Trophoblast cell (in vitro differentiated cells and primary cell): ENCODE data around the gene SYNM.

Source experiments
- DNase-seq, 2 donors: peaks; one replicate each; pipeline ENCODE4 v3.0.0-alpha.2; 2016
- H2AFZ ChIP-seq: 2 replicates; pipeline ENCODE4 v1.6.1; 2013; ENCODE audit warnings: low read length, moderate library complexity, mild to moderate bottlenecking; ENCODE audit not compliant: insufficient read depth, poor library complexity
- H2AK5ac ChIP-seq: 2 replicates; pipeline ENCODE4 v1.6.1; 2013; ENCODE audit warnings: mild to moderate bottlenecking, low read length
- H2BK120ac ChIP-seq: 2 replicates; pipeline ENCODE4 v1.6.1; 2013; ENCODE audit warnings: low read length, mild to moderate bottlenecking, moderate library complexity; ENCODE audit not compliant: insufficient read depth, poor library complexity
- H2BK12ac ChIP-seq: 2 replicates; pipeline ENCODE4 v1.6.1; 2013; ENCODE audit warnings: mild to moderate bottlenecking, low read length, moderate library complexity
- H2BK5ac ChIP-seq: 2 replicates; pipeline ENCODE4 v1.6.1; 2013; ENCODE audit warnings: low read length, low read depth, moderate library complexity, mild to moderate bottlenecking; ENCODE audit not compliant: poor library complexity
- H3K14ac ChIP-seq: 2 replicates; pipeline ENCODE4 v1.6.1; 2013; ENCODE audit warnings: mild to moderate bottlenecking, low read length
- H3K18ac ChIP-seq: 2 replicates; pipeline ENCODE4 v1.6.1; 2013; ENCODE audit warnings: mild to moderate bottlenecking, low read length
- H3K23ac ChIP-seq: 2 replicates; pipeline ENCODE4 v1.6.1; 2013; ENCODE audit warnings: low read length
- H3K27ac ChIP-seq: 2 replicates; pipeline ENCODE4 v1.5.1; 2013; ENCODE audit warnings: low read depth, mild to moderate bottlenecking, inconsistent platforms, low read length, moderate library complexity
- H3K27me3 ChIP-seq: 2 replicates; pipeline ENCODE4 v1.6.1; 2013; ENCODE audit warnings: inconsistent platforms, mild to moderate bottlenecking, low read length, moderate library complexity; ENCODE audit not compliant: insufficient read depth
- H3K36me3 ChIP-seq, 2 experiments: 1 replicate in 1 of 2; 2 replicates in 1 of 2; pipeline ENCODE4 v1.6.1; 2013; ENCODE audit warnings: low read length in 2 of 2, mild to moderate bottlenecking in 2 of 2, moderate library complexity in 1 of 2; ENCODE audit not compliant: insufficient read depth in 2 of 2, control insufficient read depth in 1 of 2
- H3K4ac ChIP-seq: 2 replicates; pipeline ENCODE4 v1.6.1; 2013; ENCODE audit warnings: low read depth, mild to moderate bottlenecking, low read length, moderate library complexity
- H3K4me1 ChIP-seq, 2 experiments: 1 replicate in 1 of 2; 2 replicates in 1 of 2; pipeline ENCODE4 v1.6.1; 2013; ENCODE audit warnings: low read length in 2 of 2, mild to moderate bottlenecking in 2 of 2, moderate library complexity in 1 of 2; ENCODE audit not compliant: insufficient read depth in 2 of 2, control insufficient read depth in 1 of 2
- H3K4me2 ChIP-seq: 2 replicates; pipeline ENCODE4 v1.6.1; 2013; ENCODE audit warnings: inconsistent platforms, mild to moderate bottlenecking, low read length, moderate library complexity
- H3K4me3 ChIP-seq: 2 replicates; pipeline ENCODE4 v1.5.1; 2013; ENCODE audit warnings: mild to moderate bottlenecking, low read depth, low read length, inconsistent platforms
- H3K79me1 ChIP-seq: one replicate; pipeline ENCODE4 v1.6.1; 2013; ENCODE audit warnings: low read length
- H3K79me2 ChIP-seq: 2 replicates; pipeline ENCODE4 v1.6.1; 2013; ENCODE audit warnings: low read length, mild to moderate bottlenecking; ENCODE audit not compliant: control insufficient read depth, insufficient read depth, poor library complexity
- H3K9ac ChIP-seq: 2 replicates; pipeline ENCODE4 v1.6.1; 2013; ENCODE audit warnings: mild to moderate bottlenecking, low read length
- H3K9me3 ChIP-seq: 2 replicates; pipeline ENCODE4 v1.6.1; 2013; ENCODE audit warnings: low read depth, mild to moderate bottlenecking, control low read depth, inconsistent platforms, low read length; ENCODE audit not compliant: insufficient read depth
- H4K12ac ChIP-seq: 2 replicates; pipeline ENCODE4 v1.6.1; 2013; ENCODE audit warnings: low read depth, mild to moderate bottlenecking, low read length, moderate library complexity
- H4K8ac ChIP-seq: 2 replicates; pipeline ENCODE4 v1.6.1; 2013; ENCODE audit warnings: low read depth, mild to moderate bottlenecking, low read length, moderate library complexity
- H4K91ac ChIP-seq: one replicate; pipeline ENCODE4 v1.6.1; 2013; ENCODE audit warnings: low read depth, mild to moderate bottlenecking, low read length, moderate library complexity
- WGBS: extraction: QIAGEN DNeasy Blood & Tissue Kit; methylation state at CpG from one replicate; pipeline ENCODE4 v1.1.7; 2013; ENCODE audit warnings: missing lambda C conversion rate; ENCODE audit not compliant: insufficient read length, insufficient coverage; ENCODE audit errors: extremely low coverage; 5-methylcytosine and 5-hydroxymethylcytosine counted together

SYNM gene

DNA sequence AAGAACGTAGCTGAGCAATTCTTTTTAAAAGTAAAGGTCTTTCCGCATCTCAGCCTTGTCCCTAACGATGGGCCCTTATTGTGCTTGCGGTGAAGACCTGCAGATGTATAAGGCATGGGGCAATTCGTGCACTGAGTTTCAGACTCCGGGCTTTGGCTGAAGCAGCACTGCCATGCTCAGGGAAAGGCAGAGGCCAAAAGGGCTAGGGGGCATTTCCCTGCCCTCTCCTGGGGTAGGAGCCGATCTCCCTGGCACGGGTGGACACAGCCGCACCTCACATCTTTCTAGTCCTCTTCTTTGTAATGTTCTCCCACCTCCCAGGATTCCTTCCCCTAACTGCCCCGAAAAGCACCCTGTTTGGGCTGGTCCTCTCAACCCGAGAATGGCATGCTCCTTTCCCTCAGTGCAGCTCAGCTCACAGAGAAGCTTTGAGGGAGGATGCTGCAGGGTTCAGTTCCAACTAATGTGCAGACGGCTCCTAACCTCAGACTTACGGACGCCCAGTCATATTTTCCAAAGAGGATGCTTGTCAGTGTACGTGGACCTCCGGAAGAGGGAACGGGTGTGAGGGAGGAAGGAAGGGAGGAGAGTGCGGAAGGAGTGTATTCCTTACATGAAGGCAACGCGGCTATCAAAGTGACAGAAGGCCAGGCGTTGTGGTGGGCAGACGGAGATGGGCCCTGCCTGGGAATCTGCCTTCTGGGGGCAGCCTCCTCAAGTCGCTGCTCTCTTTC is 61.2 kb downstream of the SYNM start:
- no peak overlapping the region for H2BK120ac ChIP-seq
- no peak overlapping the region for H4K8ac ChIP-seq
- no peaks in the 10 kb centered on the region for H3K27me3 ChIP-seq
- no peak overlapping the region for H4K91ac ChIP-seq
- H2AFZ ChIP-seq = no peak overlapping the region
- no peak overlapping the region for H3K27ac ChIP-seq
- no peak overlapping the region for H3K23ac ChIP-seq
- H3K9ac ChIP-seq = no peak overlapping the region
- H3K14ac ChIP-seq = no peak overlapping the region
- H3K4me3 ChIP-seq = no peak overlapping the region
- H3K79me2 ChIP-seq = no peaks in the 10 kb centered on the region
- peaks cover 11 to 19% of the 10 kb centered on the region in 2 experiments for H3K36me3 ChIP-seq
- H3K4ac ChIP-seq = no peak overlapping the region
- H2BK12ac ChIP-seq = no peak overlapping the region
- no peak overlapping the region for H3K4me2 ChIP-seq
- no peak overlapping the region for H2BK5ac ChIP-seq
- H4K12ac ChIP-seq = no peak overlapping the region
- peaks cover 4% of the 10 kb centered on the region for H3K79me1 ChIP-seq
- H2AK5ac ChIP-seq = no peak overlapping the region
- WGBS = no CpG with 5 or more reads among the region's 23 CpGs
- no peak for DNase-seq
- H3K4me1 ChIP-seq = peaks cover 0 to 4% of the 10 kb centered on the region in 2 experiments
- H3K9me3 ChIP-seq = peaks cover 3% of the 10 kb centered on the region
- H3K18ac ChIP-seq = no peak overlapping the region

DNA sequence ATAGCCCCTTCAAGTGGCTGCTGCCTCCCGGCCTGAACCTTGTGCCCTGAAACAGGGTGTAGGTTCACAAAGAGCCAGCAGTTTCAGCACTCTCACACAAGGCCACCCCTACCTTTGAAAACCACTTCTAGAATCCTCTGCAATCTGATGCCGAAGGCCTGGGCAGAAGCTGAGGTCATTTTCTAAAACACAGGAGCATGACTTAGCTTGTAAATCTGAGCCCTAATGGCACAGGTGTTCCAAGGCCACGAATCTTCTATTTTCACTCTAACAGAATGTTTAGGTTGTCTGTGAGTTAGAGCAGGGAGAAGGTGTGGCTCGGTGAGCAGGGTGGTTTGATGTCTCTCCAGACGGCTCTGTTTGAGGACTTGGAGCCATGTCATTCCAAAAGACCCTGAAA is 62.3 kb downstream of the SYNM start:
- H3K9ac ChIP-seq = no peak overlapping the region
- H2BK120ac ChIP-seq = no peak overlapping the region
- no peak overlapping the region for H3K18ac ChIP-seq
- peaks cover 0 to 4% of the 10 kb centered on the region in 2 experiments for H3K4me1 ChIP-seq
- no peak overlapping the region for H4K8ac ChIP-seq
- no peak overlapping the region for H2BK5ac ChIP-seq
- H2BK12ac ChIP-seq = no peak overlapping the region
- no peak overlapping the region for H3K27ac ChIP-seq
- H3K79me2 ChIP-seq = no peaks in the 10 kb centered on the region
- H2AFZ ChIP-seq = no peak overlapping the region
- no peak overlapping the region for H3K4me2 ChIP-seq
- no peak overlapping the region for H3K4ac ChIP-seq
- H3K79me1 ChIP-seq = peaks cover 4% of the 10 kb centered on the region
- H4K12ac ChIP-seq = no peak overlapping the region
- H3K27me3 ChIP-seq = no peaks in the 10 kb centered on the region
- no peak overlapping the region for H3K14ac ChIP-seq
- H3K9me3 ChIP-seq = peaks cover 3% of the 10 kb centered on the region
- H3K23ac ChIP-seq = no peak overlapping the region
- H2AK5ac ChIP-seq = no peak overlapping the region
- no peak for DNase-seq
- H3K36me3 ChIP-seq = peaks cover 11 to 19% of the 10 kb centered on the region in 2 experiments
- H4K91ac ChIP-seq = no peak overlapping the region
- no peak overlapping the region for H3K4me3 ChIP-seq
- no CpG with 5 or more reads among the region's 5 CpGs for WGBS

DNA sequence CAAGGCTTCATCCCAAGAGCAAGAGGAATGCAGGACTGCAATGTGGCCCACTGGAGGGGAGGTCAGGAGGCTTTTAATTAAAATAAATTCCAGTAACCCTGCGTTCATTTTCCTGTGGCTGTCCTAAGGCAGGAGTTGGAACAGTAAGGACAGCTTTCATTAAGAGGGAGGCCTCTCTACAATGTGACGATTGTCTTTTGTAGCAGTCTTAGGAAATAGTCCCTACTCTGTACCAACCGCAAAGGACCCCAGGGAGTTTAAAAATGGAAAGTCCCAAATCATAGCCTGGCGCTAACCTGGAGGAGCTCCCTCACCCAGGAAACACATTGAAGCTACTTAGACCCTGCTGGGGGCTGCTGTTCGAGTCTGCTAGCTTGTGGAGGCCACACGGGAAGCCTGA is 62.8 kb downstream of the SYNM start:
- H2BK12ac ChIP-seq = no peak overlapping the region
- H3K9ac ChIP-seq = no peak overlapping the region
- no peak overlapping the region for H3K18ac ChIP-seq
- no peak overlapping the region for H3K4me2 ChIP-seq
- no peak overlapping the region for H4K12ac ChIP-seq
- no peak overlapping the region for H4K91ac ChIP-seq
- H4K8ac ChIP-seq = no peak overlapping the region
- no peak overlapping the region for H2BK120ac ChIP-seq
- H3K14ac ChIP-seq = no peak overlapping the region
- H3K4ac ChIP-seq = no peak overlapping the region
- no peaks in the 10 kb centered on the region for H3K27me3 ChIP-seq
- H3K23ac ChIP-seq = no peak overlapping the region
- peaks cover 4% of the 10 kb centered on the region for H3K79me1 ChIP-seq
- no peak for DNase-seq
- no peak overlapping the region for H2AK5ac ChIP-seq
- H3K4me3 ChIP-seq = no peak overlapping the region
- H3K4me1 ChIP-seq = peaks cover 0 to 4% of the 10 kb centered on the region in 2 experiments
- WGBS = no CpG with 5 or more reads among the region's 6 CpGs
- H3K36me3 ChIP-seq = peaks cover 11 to 19% of the 10 kb centered on the region in 2 experiments
- no peak overlapping the region for H2BK5ac ChIP-seq
- H3K79me2 ChIP-seq = no peaks in the 10 kb centered on the region
- H3K27ac ChIP-seq = no peak overlapping the region
- no peak overlapping the region for H2AFZ ChIP-seq
- H3K9me3 ChIP-seq = peaks cover 3% of the 10 kb centered on the region

DNA sequence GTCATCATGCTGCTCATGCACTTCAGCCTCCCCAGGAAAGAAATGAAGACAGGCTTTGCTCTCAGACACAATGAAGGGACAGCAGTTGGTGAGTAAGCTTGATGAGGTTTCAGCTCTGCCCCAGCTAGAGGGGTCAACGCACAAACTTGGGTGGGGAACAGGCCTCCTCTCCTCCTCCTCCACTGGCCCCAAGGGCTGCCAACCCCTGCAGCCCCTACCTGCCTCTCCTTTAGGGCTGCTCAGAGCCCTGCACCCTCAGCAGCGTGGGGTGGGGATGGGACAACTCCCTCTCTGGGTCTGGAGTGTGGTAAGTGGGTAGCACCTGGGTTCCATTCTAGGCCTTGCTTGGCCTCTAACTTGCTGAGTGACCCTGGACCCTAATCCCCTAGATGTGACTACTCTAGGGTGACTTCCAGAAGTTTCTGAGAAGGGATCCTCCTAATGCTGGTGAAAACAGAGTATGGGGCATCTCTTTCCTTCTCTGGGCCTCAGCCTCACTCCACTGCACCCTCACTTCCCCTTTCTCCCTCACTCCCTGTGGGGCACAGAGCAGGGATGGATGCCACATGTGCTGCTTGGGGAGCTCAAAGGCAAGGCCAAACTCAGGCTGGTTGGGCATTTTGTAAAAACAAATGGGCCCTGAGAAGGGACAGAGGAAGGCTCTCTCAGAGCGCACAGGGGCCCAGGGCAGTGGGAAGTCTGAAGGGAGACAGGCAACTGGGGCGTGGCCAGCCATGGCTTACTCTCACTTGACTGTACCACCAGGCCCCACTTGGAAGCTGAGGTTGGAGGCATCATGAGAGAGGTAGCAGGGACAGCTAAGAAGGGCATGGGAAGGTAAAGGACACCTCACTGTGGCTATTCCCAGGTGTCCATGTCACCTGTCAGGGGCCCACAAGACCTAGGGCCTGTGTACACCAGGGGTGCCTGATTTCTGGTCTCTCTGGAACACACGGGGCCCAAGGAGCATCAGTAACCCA is 64.0 kb downstream of the SYNM start:
- no peak overlapping the region for H3K27ac ChIP-seq
- H3K27me3 ChIP-seq = no peaks in the 10 kb centered on the region
- DNase-seq = no peak
- WGBS = no CpG with 5 or more reads among the region's 5 CpGs
- H3K79me2 ChIP-seq = no peaks in the 10 kb centered on the region
- peaks cover 11 to 19% of the 10 kb centered on the region in 2 experiments for H3K36me3 ChIP-seq
- no peak overlapping the region for H4K12ac ChIP-seq
- peak overlapping the region; percentile 13 for H2BK5ac ChIP-seq
- H3K9me3 ChIP-seq = peaks cover 3% of the 10 kb centered on the region
- peak overlapping the region; percentile 51 for H2AK5ac ChIP-seq
- H3K18ac ChIP-seq = peak overlapping the region; percentile 19
- H2BK12ac ChIP-seq = no peak overlapping the region
- H2AFZ ChIP-seq = no peak overlapping the region
- H2BK120ac ChIP-seq = no peak overlapping the region
- H3K23ac ChIP-seq = no peak overlapping the region
- H3K4me3 ChIP-seq = no peak overlapping the region
- H3K4me2 ChIP-seq = no peak overlapping the region
- H3K79me1 ChIP-seq = peaks cover 5% of the 10 kb centered on the region
- H3K9ac ChIP-seq = no peak overlapping the region
- no peak overlapping the region for H3K14ac ChIP-seq
- H3K4me1 ChIP-seq = peaks cover 0 to 12% of the 10 kb centered on the region in 2 experiments
- H3K4ac ChIP-seq = no peak overlapping the region
- H4K8ac ChIP-seq = no peak overlapping the region
- H4K91ac ChIP-seq = no peak overlapping the region
